ENCODE results near the gene SEC24C. TPM values are rescaled to one million over a fixed set of nuclear protein-coding genes. Genes with fewer than 3 reads are reported as not detected.

Gene SEC24C
- total and polyA plus RNA-seq, 2 of the 4 experiments (the other 2 are of a cell fraction), result 74.2 to 88.9 TPM

DNA sequence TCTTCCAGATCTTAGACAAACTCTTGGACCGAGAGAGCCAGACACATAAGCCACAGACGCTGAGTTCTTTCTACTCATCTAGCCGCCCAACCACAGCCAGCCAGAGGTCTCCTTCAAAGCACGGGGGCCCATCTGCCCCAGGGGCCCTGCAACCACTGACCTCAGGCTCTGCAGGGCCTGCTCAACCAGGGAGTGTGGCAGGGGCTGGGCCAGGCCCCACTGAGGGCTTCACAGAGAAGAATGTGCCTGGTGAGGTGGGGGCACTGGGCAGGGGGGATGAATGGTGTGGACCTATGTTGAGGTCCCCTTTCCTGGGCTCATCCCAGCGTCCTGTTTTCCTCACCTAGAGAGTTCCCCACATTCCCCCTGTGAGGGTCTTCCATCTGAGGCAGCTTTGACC, 52.6 kb downstream of the SEC24C start:
- Histone ChIP-seq H3K79me1 (ENCODE audit: low read depth in 1 of 2, low read length in 2 of 2) (peaks cover 10 to 19% of the 10 kb centered on the region in 2 experiments; a peak in 3 of 4 replicates), H3K36me3 (ENCODE audit: control insufficient read depth, insufficient read depth, low read length) (peaks cover 88% of the 10 kb centered on the region), H3K4me2 (ENCODE audit: low read depth, low read length) (no peak overlapping the region), H3K23ac (ENCODE audit: low read depth, low read length) (no peak overlapping the region), H2AK9ac (replicated peaks; ENCODE audit: low read depth, low read length, poor library complexity) (no peak overlapping the region), H2BK20ac (ENCODE audit: low read depth, low read length) (no peak overlapping the region), H2AK5ac (ENCODE audit: low read depth, low read length) (no peak overlapping the region), H3K14ac (replicated peaks; ENCODE audit: low read depth, low read length) (no peak overlapping the region), H3K18ac (ENCODE audit: low read depth, low read length) (no peak overlapping the region), H2BK5ac (ENCODE audit: low read depth, low read length, poor library complexity, severe bottlenecking) (no peak overlapping the region), H3K4me1 (ENCODE audit: control insufficient read depth, insufficient read depth, low read length) (no peaks in the 10 kb centered on the region), H3K27me3 (ENCODE audit: control insufficient read depth, insufficient read depth, low read length) (no peaks in the 10 kb centered on the region), H3K4me3 (ENCODE audit: insufficient read depth, low read depth, low read length) (no peak overlapping the region), H4K5ac (ENCODE audit: low read depth, low read length) (no peak overlapping the region), H3K9ac (ENCODE audit: low read depth, low read length) (no peak overlapping the region), H2AFZ (replicated peaks; ENCODE audit: low read length, poor library complexity) (no peak overlapping the region), H4K20me1 (ENCODE audit: insufficient read depth, low read length) (peaks cover 3% of the 10 kb centered on the region; the same call in 1 of the 2 replicates), H3K9me3 (ENCODE audit: control insufficient read depth, insufficient read depth, low read length) (no peaks in the 10 kb centered on the region), H3K27ac (ENCODE audit: insufficient read depth, low read length) (no peak overlapping the region), H2BK120ac (ENCODE audit: low read depth, low read length) (no peak overlapping the region), H4K91ac (ENCODE audit: insufficient read depth, low read depth, low read length) (no peak overlapping the region), H3K9me1 (ENCODE audit: insufficient read depth, low read length) (0 out of 2 replicates have a peak, but pooled peaks cover 7% of the 10 kb centered on the region), H2BK15ac (ENCODE audit: low read depth, low read length) (no peak overlapping the region), H3K56ac (ENCODE audit: extremely low read depth, insufficient read depth, low read length) (no peak overlapping the region), H4K8ac (ENCODE audit: low read depth in 2 of 2, low read length in 2 of 2) (no peak overlapping the region), H3K4ac (ENCODE audit: low read depth, low read length) (no peak overlapping the region)
- POLR2A ChIA-PET (ENCODE audit: unreplicated experiment), result no interaction called here
- dilution Hi-C loops (cut with HindIII; ENCODE audit: low sequenced_read_pairs, unreplicated experiment), result no loop called here
- no peak for TF ChIP-seq RFX5 (IDR thresholded peaks at IDR 0.05; ENCODE audit: low read depth, low read length)
- TF ChIP-seq, protein P1, sequence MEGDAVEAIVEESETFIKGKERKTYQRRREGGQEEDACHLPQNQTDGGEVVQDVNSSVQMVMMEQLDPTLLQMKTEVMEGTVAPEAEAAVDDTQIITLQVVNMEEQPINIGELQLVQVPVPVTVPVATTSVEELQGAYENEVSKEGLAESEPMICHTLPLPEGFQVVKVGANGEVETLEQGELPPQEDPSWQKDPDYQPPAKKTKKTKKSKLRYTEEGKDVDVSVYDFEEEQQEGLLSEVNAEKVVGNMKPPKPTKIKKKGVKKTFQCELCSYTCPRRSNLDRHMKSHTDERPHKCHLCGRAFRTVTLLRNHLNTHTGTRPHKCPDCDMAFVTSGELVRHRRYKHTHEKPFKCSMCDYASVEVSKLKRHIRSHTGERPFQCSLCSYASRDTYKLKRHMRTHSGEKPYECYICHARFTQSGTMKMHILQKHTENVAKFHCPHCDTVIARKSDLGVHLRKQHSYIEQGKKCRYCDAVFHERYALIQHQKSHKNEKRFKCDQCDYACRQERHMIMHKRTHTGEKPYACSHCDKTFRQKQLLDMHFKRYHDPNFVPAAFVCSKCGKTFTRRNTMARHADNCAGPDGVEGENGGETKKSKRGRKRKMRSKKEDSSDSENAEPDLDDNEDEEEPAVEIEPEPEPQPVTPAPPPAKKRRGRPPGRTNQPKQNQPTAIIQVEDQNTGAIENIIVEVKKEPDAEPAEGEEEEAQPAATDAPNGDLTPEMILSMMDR (conservative IDR thresholded peaks at IDR 0.05; ENCODE audit: low read depth, low read length), result no peak
- no peak for TF ChIP-seq MAFK (IDR thresholded peaks at IDR 0.05; ENCODE audit: low read depth, low read length)
- no peak for TF ChIP-seq MXI1 (IDR thresholded peaks at IDR 0.05; ENCODE audit: borderline replicate concordance, low read depth, low read length)
- TF ChIP-seq FOS (IDR thresholded peaks at IDR 0.05; ENCODE audit: low read depth, low read length), result no peak
- no peak for TF ChIP-seq NFE2L2 (IDR thresholded peaks at IDR 0.05; ENCODE audit: low read depth, low read length)
- TF ChIP-seq, protein P2, sequence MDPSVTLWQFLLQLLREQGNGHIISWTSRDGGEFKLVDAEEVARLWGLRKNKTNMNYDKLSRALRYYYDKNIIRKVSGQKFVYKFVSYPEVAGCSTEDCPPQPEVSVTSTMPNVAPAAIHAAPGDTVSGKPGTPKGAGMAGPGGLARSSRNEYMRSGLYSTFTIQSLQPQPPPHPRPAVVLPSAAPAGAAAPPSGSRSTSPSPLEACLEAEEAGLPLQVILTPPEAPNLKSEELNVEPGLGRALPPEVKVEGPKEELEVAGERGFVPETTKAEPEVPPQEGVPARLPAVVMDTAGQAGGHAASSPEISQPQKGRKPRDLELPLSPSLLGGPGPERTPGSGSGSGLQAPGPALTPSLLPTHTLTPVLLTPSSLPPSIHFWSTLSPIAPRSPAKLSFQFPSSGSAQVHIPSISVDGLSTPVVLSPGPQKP (IDR thresholded peaks at IDR 0.05; ENCODE audit: borderline replicate concordance, low read depth, low read length), result no peak
- TF ChIP-seq, protein P3, sequence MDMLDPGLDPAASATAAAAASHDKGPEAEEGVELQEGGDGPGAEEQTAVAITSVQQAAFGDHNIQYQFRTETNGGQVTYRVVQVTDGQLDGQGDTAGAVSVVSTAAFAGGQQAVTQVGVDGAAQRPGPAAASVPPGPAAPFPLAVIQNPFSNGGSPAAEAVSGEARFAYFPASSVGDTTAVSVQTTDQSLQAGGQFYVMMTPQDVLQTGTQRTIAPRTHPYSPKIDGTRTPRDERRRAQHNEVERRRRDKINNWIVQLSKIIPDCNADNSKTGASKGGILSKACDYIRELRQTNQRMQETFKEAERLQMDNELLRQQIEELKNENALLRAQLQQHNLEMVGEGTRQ (IDR thresholded peaks at IDR 0.05; ENCODE audit: low read depth, low read length), result no peak
- no peak for TF ChIP-seq MAZ (IDR thresholded peaks at IDR 0.05; ENCODE audit: borderline replicate concordance, low read depth, low read length)
- no peak for TF ChIP-seq RCOR1 (IDR thresholded peaks at IDR 0.05; ENCODE audit: insufficient replicate concordance, low read length)
- no peak for TF ChIP-seq RAD21 (IDR thresholded peaks at IDR 0.05; ENCODE audit: low read length)
- no peak for TF ChIP-seq POLR2A (IDR thresholded peaks at IDR 0.05; ENCODE audit: low read depth, low read length)
- no peak for TF ChIP-seq CEBPB (IDR thresholded peaks at IDR 0.05; ENCODE audit: low read depth, low read length)
- no peak for TF ChIP-seq BHLHE40 (IDR thresholded peaks at IDR 0.05; ENCODE audit: low read depth, low read length)
- TF ChIP-seq CHD1 (IDR thresholded peaks at IDR 0.05; ENCODE audit: low read depth, low read length), result no peak
- TF ChIP-seq SMC3 (IDR thresholded peaks at IDR 0.05; ENCODE audit: low read depth, low read length), result no peak
- no peak for DNase-seq
- in situ Hi-C loops (cut with MboI; ENCODE audit: low sequenced_read_pairs), result no loop called here
- BruUV-seq (replicated peaks), result no TSS peak
- 100% methylated on average over 1 of the region's 5 CpGs; no CpG with 5 or more reads in 1 of the 2 experiments for WGBS, 2 experiments (ENCODE audit: extremely low coverage in 2 of 2, insufficient read length in 1 of 2)
- CTCF ChIA-PET, result no interaction called here
- no peak for ATAC-seq (ENCODE audit: low read depth)
- intact Hi-C loops (cut with micrococcal nuclease), result no loop called here

All from IMR-90 (cell line).